SK-N-SH (cell line): ENCODE measurements around the gene HECTD4.

Source experiments
- CHD2 ChIP-seq: fragments of 150-350 bp; IDR thresholded peaks from 2 replicates; pipeline ENCODE4 v1.6.1; 2018; ENCODE audit warnings: low read length; ENCODE audit not compliant: partially characterized antibody
- EP300 ChIP-seq, 2 experiments: IDR thresholded peaks; 2 replicates each; pipeline versions ENCODE4 v1.4.0 to v1.6.1; 2012; ENCODE audit warnings: borderline replicate concordance in 1 of 2, low read depth in 1 of 2, low read length in 1 of 2
- TF ChIP-seq, protein P1 (sequence below): IDR thresholded peaks from 2 replicates; pipeline ENCODE4 v1.6.1; 2012; ENCODE audit warnings: mild to moderate bottlenecking, low read depth, low read length, moderate library complexity

DNA sequence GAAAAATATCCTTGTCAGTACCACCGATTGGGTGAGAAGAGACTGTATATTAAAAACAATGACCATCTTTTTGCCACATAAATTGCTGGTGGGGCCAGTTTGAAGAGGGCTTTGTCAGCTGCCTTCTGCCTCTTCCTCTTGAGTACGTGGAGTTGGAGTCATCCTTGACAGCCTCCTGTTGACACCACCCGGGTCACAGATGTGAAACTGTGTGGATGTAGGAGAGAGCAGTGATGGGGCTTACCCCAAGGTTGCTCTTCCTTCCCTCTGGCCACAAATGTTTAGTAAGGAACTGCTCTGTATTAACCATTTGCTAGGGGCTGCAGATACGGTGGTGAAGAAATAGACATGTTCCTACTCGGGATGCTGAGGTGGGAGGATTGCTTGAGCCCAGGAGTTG lies 48.7 kb upstream of the HECTD4 start:
- no peak for TF ChIP-seq EP300 (IDR thresholded peaks at IDR 0.05; ENCODE audit: borderline replicate concordance in 1 of 2, low read depth in 1 of 2, low read length in 1 of 2)
- TF ChIP-seq, protein P1, sequence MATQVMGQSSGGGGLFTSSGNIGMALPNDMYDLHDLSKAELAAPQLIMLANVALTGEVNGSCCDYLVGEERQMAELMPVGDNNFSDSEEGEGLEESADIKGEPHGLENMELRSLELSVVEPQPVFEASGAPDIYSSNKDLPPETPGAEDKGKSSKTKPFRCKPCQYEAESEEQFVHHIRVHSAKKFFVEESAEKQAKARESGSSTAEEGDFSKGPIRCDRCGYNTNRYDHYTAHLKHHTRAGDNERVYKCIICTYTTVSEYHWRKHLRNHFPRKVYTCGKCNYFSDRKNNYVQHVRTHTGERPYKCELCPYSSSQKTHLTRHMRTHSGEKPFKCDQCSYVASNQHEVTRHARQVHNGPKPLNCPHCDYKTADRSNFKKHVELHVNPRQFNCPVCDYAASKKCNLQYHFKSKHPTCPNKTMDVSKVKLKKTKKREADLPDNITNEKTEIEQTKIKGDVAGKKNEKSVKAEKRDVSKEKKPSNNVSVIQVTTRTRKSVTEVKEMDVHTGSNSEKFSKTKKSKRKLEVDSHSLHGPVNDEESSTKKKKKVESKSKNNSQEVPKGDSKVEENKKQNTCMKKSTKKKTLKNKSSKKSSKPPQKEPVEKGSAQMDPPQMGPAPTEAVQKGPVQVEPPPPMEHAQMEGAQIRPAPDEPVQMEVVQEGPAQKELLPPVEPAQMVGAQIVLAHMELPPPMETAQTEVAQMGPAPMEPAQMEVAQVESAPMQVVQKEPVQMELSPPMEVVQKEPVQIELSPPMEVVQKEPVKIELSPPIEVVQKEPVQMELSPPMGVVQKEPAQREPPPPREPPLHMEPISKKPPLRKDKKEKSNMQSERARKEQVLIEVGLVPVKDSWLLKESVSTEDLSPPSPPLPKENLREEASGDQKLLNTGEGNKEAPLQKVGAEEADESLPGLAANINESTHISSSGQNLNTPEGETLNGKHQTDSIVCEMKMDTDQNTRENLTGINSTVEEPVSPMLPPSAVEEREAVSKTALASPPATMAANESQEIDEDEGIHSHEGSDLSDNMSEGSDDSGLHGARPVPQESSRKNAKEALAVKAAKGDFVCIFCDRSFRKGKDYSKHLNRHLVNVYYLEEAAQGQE, result no peak
- TF ChIP-seq CHD2, result no peak
